Tongue (tissue), 2 donors: ENCODE measurements around the gene CDH5. TPM values are rescaled to one million over a fixed set of nuclear protein-coding genes. Genes with fewer than 3 reads are reported as not detected.

Source experiments
- DNase-seq: peaks from one replicate; pipeline ENCODE4 v3.0.0-alpha.2; 2015
- total RNA-seq: library from RNA; depleted of rRNA; stranded (reverse); fragments of >200 nt; gene quantifications from one replicate; pipeline ENCODE4 v1.2.3, GENCODE V29; 2014

The CDH5 gene
- total RNA-seq, 1 donor from 2014 or later, result 67.7 TPM

- DNase-seq, result no peak
Observed at GRCh38 chr16:66354034-66354909, 12.2 kb upstream of the CDH5 start.

- DNase-seq, result no peak
Observed at GRCh38 chr16:66355526-66355925, 11.0 kb upstream of the CDH5 start.

GRCh38 chr16:66357523-66357928 is 9.0 kb upstream of the CDH5 start:
- DNase-seq, result peak; percentile 94

GRCh38 chr16:66358231-66358630 is 8.3 kb upstream of the CDH5 start:
- DNase-seq, result no peak

- no peak for DNase-seq
Observed at GRCh38 chr16:66359012-66359411, 7.5 kb upstream of the CDH5 start.

- DNase-seq, result no peak
Observed at GRCh38 chr16:66359811-66360608, 6.5 kb upstream of the CDH5 start.

- peak; percentile 39 for DNase-seq
Observed at GRCh38 chr16:66360624-66361324, 5.7 kb upstream of the CDH5 start.

- no peak for DNase-seq
Observed at GRCh38 chr16:66361604-66362135, 4.8 kb upstream of the CDH5 start.

GRCh38 chr16:66363211-66363777 is 3.2 kb upstream of the CDH5 start:
- DNase-seq, result no peak

- peak; percentile 75 for DNase-seq
Observed at GRCh38 chr16:66364117-66364958, 2.2 kb upstream of the CDH5 start.

GRCh38 chr16:66364959-66365306 is 1.6 kb upstream of the CDH5 start:
- DNase-seq, result no peak

- DNase-seq, result peak; percentile 39
Observed at GRCh38 chr16:66365651-66366050, 840 bp upstream of the CDH5 start.

GRCh38 chr16:66367968-66368891 is 1.7 kb downstream of the CDH5 start:
- no peak for DNase-seq

- DNase-seq, result no peak
Observed at GRCh38 chr16:66369055-66369592, 2.6 kb downstream of the CDH5 start.

- DNase-seq, result no peak
Observed at GRCh38 chr16:66370786-66371684, 4.5 kb downstream of the CDH5 start.

- no peak for DNase-seq
Observed at GRCh38 chr16:66372078-66372897, 5.8 kb downstream of the CDH5 start.

GRCh38 chr16:66372898-66373155 is 6.3 kb downstream of the CDH5 start:
- no peak for DNase-seq

- no peak for DNase-seq
Observed at GRCh38 chr16:66373667-66374066, 7.2 kb downstream of the CDH5 start.
